ENCODE data around the gene PPFIA3.

DNA sequence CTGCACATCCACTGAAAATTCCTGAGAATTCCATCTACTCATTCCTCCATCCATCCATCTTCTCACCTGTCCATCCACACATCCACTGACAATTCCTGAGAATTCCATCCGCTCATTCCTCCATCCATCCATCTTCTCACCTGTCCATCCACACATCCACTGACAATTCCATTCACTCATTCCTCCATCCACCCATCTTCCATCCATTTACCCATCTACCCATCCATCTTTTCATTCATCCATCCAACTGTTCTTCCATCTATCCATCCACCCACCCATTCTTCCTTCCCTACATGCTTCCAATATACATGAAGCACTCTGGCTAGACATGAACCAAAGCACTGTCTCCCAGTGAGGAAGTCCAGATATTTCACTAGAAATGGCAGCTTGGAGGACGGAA is 53.9 kb downstream of the PPFIA3 start:
- TF ChIP-seq, protein P1, sequence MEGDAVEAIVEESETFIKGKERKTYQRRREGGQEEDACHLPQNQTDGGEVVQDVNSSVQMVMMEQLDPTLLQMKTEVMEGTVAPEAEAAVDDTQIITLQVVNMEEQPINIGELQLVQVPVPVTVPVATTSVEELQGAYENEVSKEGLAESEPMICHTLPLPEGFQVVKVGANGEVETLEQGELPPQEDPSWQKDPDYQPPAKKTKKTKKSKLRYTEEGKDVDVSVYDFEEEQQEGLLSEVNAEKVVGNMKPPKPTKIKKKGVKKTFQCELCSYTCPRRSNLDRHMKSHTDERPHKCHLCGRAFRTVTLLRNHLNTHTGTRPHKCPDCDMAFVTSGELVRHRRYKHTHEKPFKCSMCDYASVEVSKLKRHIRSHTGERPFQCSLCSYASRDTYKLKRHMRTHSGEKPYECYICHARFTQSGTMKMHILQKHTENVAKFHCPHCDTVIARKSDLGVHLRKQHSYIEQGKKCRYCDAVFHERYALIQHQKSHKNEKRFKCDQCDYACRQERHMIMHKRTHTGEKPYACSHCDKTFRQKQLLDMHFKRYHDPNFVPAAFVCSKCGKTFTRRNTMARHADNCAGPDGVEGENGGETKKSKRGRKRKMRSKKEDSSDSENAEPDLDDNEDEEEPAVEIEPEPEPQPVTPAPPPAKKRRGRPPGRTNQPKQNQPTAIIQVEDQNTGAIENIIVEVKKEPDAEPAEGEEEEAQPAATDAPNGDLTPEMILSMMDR (conservative IDR thresholded peaks at IDR 0.05 in 1 of 2, IDR thresholded peaks at IDR 0.05 in 1 of 2; ENCODE audit: low read depth in 1 of 2, low read length in 2 of 2), result no peak
- TF ChIP-seq EZH2 (IDR thresholded peaks at IDR 0.05; ENCODE audit: low read length, missing control alignments), result no peak

Data from fibroblast of lung (primary cell).